HepG2 (cell line): Measurements from ENCODE around the gene UNC5CL. TPM values are rescaled to one million over a fixed set of nuclear protein-coding genes. Genes with fewer than 3 reads are reported as not detected.
A peak's percentile ranks its signal among the peaks of the same experiment; 100 is the strongest.

Experiments used
- EEA1 ChIP-seq: sonication (generic); formaldehyde crosslinking; IDR thresholded peaks from 2 replicates; pipeline ENCODE4 v1.5.1; 2020; ENCODE audit warnings: mild to moderate bottlenecking, missing genetic modification reagents, borderline replicate concordance
- FOXP4 ChIP-seq: sonication (generic); formaldehyde crosslinking; IDR thresholded peaks from 2 replicates; pipeline ENCODE4 v1.4.0; 2020; ENCODE audit warnings: missing genetic modification reagents
- HNF4G ChIP-seq, 2 experiments: sonication (generic) in 1 of 2; formaldehyde crosslinking in 1 of 2; IDR thresholded peaks; 2 replicates each; pipeline versions ENCODE4 v1.4.0 to v1.6.1; 2011 to 2020; ENCODE audit warnings: borderline replicate concordance in 2 of 2, low read depth in 2 of 2, mild to moderate bottlenecking in 2 of 2, low read length in 1 of 2, missing genetic modification reagents in 1 of 2, moderate library complexity in 1 of 2
- MBNL3 ChIP-seq: fragments of 250-450 bp; sonication (Bioruptor Pico); conservative IDR thresholded peaks from 2 replicates; pipeline ENCODE4 v1.8.0; 2022; ENCODE audit warnings: mild to moderate bottlenecking, inconsistent platforms
- MXD1 ChIP-seq: sonication (generic); formaldehyde crosslinking; IDR thresholded peaks from 2 replicates; pipeline ENCODE4 v1.4.0; 2020; ENCODE audit warnings: mild to moderate bottlenecking, missing genetic modification reagents
- PITX1 ChIP-seq: sonication (generic); formaldehyde crosslinking; IDR thresholded peaks from 2 replicates; pipeline ENCODE4 v1.5.1; 2020; ENCODE audit warnings: mild to moderate bottlenecking, missing genetic modification reagents
- ZBTB21 ChIP-seq: sonication (generic); formaldehyde crosslinking; IDR thresholded peaks from 2 replicates; pipeline ENCODE4 v1.4.0; 2020; ENCODE audit warnings: missing genetic modification reagents
- ZBTB26 ChIP-seq: IDR thresholded peaks from 2 replicates; pipeline ENCODE4 v1.6.1; 2016; ENCODE audit warnings: missing compliant biosample characterization, missing genetic modification reagents, borderline replicate concordance
- ZFP91 ChIP-seq: sonication (generic); formaldehyde crosslinking; IDR thresholded peaks from 2 replicates; pipeline ENCODE4 v1.9.0; 2022; ENCODE audit warnings: missing genetic modification reagents, mild to moderate bottlenecking, borderline replicate concordance
- ZFYVE20 ChIP-seq: sonication (generic); formaldehyde crosslinking; IDR thresholded peaks from 2 replicates; pipeline ENCODE4 v1.8.0; 2023; ENCODE audit warnings: low read depth, mild to moderate bottlenecking, moderate library complexity, missing genetic modification reagents, borderline replicate concordance
- ZNF451 ChIP-seq: sonication (generic); formaldehyde crosslinking; IDR thresholded peaks from 2 replicates; pipeline ENCODE4 v1.5.0; 2020; ENCODE audit warnings: mild to moderate bottlenecking, missing genetic modification reagents
- ZNF547 ChIP-seq: sonication (generic); formaldehyde crosslinking; IDR thresholded peaks from 2 replicates; pipeline ENCODE4 v1.5.1; 2020; ENCODE audit warnings: mild to moderate bottlenecking, missing genetic modification reagents
- ZNF567 ChIP-seq: sonication (generic); formaldehyde crosslinking; IDR thresholded peaks from 2 replicates; pipeline ENCODE4 v1.8.1; 2023; ENCODE audit warnings: mild to moderate bottlenecking, missing genetic modification reagents, borderline replicate concordance
- ZNF607 ChIP-seq: sonication (generic); formaldehyde crosslinking; IDR thresholded peaks from 2 replicates; pipeline ENCODE4 v1.5.1; 2020; ENCODE audit warnings: missing genetic modification reagents, mild to moderate bottlenecking, borderline replicate concordance
- ZNF652 ChIP-seq: IDR thresholded peaks from 2 replicates; pipeline ENCODE4 v1.6.1; 2016; ENCODE audit warnings: low read depth, borderline replicate concordance
- ZNF687 ChIP-seq: sonication (generic); formaldehyde crosslinking; IDR thresholded peaks from 2 replicates; pipeline ENCODE4 v1.5.1; 2020; ENCODE audit warnings: mild to moderate bottlenecking, missing genetic modification reagents, moderate library complexity
- ZSCAN25 ChIP-seq: sonication (generic); formaldehyde crosslinking; IDR thresholded peaks from 2 replicates; pipeline ENCODE4 v1.8.0; 2022; ENCODE audit warnings: mild to moderate bottlenecking, missing genetic modification reagents
- polyA plus RNA-seq, 8 experiments: library from polyadenylated mRNA; depleted of rRNA in 3 of 8; stranded (reverse) in 7 of 8; unstranded in 1 of 8; fragments of >200 nt; fragmentation: Illumina TruSeq in 4 of 8; extraction: Trizol in 4 of 8; gene quantifications; 2 replicates each; pipeline versions ENCODE4 v1.2.1 to v1.2.3, GENCODE V29; 2011 to 2016; ENCODE audit warnings: low read depth in 4 of 8, missing spikeins in 1 of 8, mixed read lengths in 1 of 8; ENCODE audit not compliant: insufficient read depth in 1 of 8
- total RNA-seq, 5 experiments: library from RNA; depleted of rRNA; stranded (reverse); fragments of >200 nt; fragmentation: Illumina TruSeq; extraction: Trizol; gene quantifications; 2 replicates each; pipeline ENCODE4 v1.2.3, GENCODE V29; 2016; ENCODE audit warnings: low read depth in 1 of 5

UNC5CL gene
- total and polyA plus RNA-seq, 2 of the 13 experiments (the other 11 are each of a cell fraction or from before 2014, with no cell fraction given) = 2.4 to 2.5 TPM

GRCh38 chr6:41039060-41039998 lies at the start of gene UNC5CL (continued):
- TF ChIP-seq ZNF687 (CRISPR knock-in tag) (peak; percentile 51), ZBTB26 (no peak), PITX1 (peak; percentile 30; the same call in 1 of the 2 replicates), ZNF451 (no peak), ZNF567 (CRISPR knock-in tag) (peak; percentile 1; the same call in 1 of the 2 replicates), MBNL3 (CRISPR knock-in tag) (no peak), ZNF652 (CRISPR knock-in tag) (0 out of 2 replicates have a peak, but pooled peaks have one; percentile 18), ZNF607 (no peak), HNF4G (IDR thresholded peaks at IDR 0.05; ENCODE audit: borderline replicate concordance, low read depth, low read length) (peak; percentile 32; the same call in 1 of the 2 replicates), HNF4G (CRISPR knock-in tag; IDR thresholded peaks at IDR 0.05; ENCODE audit: borderline replicate concordance, low read depth) (no peak), ZFYVE20 (CRISPR knock-in tag) (0 out of 2 replicates have a peak, but pooled peaks have one; percentile 58), FOXP4 (no peak), ZNF547 (CRISPR knock-in tag) (no peak), ZBTB21 (CRISPR knock-in tag) (no peak), ZFP91 (CRISPR knock-in tag) (peak; percentile 50; the same call in 1 of the 2 replicates), EEA1 (CRISPR knock-in tag) (no peak), MXD1 (no peak), ZSCAN25 (CRISPR knock-in tag) (0 out of 2 replicates have a peak, but pooled peaks have one; percentile 22)
